ENCODE data around the gene P2RY14.

Gene P2RY14

DNA sequence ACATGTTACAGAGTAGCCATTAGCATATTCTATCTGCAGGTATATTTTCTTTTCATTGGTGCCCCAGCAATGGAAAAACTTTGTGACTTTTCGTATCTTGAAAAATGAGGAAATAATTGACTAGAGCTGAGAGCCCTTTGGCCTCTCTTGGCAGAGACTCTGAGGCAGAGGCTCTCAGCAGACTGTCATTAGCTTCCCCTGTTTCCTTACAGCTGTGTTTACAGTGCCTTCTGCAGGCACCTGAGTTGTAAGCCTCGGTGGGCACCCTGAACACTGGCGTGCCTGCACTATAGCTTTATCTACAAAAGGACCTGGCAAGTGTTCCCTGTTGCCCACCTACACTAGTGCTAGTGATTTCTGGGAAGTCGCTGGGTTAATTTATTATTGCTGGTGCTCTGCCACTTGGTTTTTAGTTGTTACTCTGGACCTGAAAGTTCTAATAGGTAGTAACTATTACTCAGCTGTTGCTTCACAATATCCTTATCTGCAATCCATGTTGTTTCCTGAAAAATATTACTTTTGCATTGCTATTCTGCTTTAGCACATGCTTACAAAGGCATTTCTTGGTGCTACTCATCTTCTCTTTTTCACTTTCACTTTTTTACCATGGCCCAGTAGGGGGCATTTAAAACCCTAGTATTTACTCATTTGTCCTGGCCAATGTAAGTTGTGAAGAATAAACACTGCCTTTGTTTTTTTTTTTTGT is 67.5 kb downstream of the P2RY14 start:
- no peak for DNase-seq

DNA sequence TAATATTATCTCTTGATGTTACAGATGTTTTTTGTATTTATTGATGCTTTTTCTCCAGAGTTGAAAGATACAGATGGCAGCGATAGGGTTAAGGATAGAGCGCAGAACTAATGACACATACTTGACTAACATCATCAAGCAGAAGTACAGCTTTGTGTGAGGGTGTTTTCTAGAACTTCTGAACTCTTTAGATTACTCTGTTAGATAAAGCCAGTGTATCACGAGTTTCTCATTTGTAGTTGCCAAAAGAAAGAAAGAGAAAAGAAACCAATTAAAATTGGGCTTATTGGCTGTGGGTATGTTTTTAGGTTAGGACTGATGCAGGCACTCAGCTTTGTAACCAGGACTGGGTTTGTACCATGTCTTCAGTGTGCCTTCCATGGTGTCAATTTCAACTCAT is 68.7 kb downstream of the P2RY14 start:
- DNase-seq: no peak

DNA sequence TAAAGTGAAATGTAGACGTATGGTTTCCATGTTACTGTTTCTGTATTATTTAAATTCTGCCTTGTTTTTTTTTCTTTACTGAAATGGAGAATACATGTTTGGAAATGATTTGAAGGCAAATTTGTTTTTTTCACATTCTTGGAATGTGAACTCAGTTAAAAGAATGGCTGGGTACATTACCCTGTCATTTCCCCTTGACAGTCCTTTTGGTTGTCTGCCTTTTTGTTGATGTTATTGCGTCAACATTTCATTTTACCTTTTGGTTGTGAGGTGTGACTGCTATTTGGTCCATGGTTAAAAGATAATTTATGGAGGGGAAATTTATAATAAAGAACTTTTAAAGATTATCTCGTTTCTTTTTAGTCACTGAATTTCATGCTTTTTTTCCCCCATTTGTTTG is 72.1 kb downstream of the P2RY14 start:
- DNase-seq: no peak

DNA sequence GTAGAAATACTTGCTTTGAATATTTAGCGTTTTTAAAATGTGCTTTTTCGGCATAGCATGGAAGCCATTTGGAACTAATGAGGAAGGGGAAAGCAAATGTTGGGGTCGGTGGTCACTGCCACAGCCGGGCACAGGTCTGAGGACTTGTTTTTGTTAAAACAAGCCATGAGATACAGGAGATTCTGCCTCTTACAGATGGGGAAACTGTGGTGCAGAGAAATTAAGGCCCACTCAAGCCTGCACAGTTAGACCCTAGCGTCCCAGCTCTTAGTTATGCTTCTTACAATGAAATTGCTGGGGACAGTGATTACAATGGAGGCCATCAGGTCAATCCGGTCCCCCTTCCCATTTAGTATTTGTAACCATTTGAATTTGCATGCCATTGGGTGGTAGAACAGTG is 72.9 kb downstream of the P2RY14 start:
- DNase-seq: no peak

DNA sequence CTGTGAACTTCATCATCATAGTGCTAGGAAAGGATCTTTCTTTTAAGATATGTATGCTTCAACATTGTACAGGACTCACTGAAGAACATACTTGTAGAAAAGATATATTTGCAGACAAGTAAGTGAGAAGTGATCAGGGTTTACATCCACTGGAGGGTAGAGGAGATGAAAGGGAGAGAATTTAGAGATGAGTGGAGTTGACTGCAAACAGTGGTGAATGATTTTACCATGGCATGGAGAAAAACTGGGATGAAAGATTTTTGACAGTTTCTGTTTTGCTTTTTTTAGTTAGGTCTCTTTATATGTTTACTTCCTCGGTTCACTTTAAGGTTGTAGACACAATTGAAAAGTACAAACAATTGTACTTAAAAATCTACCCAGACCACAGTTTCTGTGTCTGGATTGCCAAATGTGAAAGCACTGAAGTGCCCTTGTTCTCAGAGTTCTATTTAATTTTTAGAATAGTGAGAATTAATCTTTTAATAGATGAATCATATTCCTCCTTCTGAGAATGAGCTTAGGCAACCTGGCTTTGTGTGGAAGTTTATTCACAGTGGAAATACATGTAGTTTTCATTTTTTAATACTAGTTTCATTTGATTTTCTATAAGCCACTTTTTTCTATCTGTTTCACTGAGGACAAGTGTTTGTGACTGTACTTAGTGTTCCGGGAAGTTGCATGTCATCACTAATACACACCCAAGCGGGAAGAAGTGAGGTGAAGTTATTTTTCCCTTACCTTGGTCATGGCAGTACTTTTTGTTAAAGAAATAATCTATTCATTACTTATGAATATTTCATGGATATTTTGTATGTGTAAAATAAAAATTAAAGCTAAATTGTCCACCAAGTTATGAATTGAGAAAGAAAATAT is 73.6 kb downstream of the P2RY14 start:
- no peak for DNase-seq

DNA sequence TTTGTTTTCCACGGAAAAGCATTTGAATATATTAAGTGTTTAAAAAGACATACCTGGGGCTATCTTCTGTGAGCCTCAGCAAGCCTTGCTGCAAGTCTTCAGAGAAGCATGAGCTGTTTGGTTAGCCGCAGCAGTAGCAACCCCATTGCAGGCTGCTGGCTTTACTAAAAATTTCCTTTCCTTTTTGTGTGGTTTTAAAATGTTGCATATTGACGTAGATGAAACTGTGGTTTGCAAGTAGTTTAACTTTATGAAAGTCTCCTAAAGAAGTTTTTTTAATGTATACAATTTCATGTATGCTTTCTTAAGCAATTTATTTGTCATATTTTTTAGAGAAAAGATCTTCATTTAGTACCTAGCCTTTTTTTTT is 75.3 kb downstream of the P2RY14 start, which contains the start of gene GPR171:
Gene GPR171 (minus strand): TSS at position 166 of the 370 bp plus-strand sequence. CDS start 3,830 bp downstream, outside the sequence.
- DNase-seq: peak; percentile 47

DNA sequence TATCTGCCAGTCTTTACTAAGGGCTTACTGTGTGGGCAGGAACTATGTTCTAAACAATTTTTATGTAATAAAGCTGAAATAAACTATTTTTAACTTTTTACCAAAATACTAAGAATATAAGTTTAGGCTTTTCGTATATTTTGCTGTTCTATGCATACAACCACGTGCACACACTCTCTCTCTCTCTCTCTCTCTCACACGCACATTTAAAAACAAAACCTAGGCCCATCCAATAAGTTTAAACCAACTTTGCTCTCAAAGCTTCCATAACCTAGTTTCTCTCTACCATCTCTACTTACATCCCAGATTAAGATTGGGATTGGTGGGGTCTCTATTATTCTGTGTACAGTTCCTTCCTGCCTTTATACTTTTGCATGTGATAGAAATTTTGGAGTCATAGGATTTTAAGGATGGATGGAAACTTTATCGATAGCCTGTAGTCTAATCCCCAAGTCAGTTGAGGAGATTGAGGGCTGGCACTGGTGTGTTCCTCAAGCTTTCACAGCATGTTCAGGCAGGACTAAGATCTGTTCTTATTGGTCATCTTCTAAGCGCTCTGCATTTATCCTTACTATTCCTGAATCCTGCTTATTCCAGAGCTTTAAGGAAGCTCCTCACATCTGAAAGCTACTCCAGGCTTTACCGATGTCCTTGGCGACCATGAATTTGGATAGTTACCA is 77.2 kb downstream of the P2RY14 start:
- DNase-seq: no peak

DNA sequence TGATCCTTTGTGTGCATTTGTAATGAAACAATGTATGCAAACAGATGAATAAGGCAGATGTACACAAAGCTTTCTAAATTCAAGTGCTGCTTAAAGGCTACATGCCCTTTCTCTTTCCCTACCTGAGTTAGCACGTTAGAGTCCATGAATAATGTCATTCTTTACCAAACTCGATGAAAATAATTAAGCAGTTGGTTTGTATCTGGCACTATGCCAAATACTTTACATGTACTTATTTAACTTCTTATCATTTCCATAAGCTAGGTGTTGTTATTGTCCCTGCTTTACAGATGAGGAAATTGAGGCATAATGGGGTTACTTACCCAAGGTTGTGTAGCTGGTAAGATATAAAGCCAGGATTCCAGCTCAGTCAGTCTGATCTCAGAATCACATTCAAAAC is 77.8 kb downstream of the P2RY14 start:
- DNase-seq: no peak

DNA sequence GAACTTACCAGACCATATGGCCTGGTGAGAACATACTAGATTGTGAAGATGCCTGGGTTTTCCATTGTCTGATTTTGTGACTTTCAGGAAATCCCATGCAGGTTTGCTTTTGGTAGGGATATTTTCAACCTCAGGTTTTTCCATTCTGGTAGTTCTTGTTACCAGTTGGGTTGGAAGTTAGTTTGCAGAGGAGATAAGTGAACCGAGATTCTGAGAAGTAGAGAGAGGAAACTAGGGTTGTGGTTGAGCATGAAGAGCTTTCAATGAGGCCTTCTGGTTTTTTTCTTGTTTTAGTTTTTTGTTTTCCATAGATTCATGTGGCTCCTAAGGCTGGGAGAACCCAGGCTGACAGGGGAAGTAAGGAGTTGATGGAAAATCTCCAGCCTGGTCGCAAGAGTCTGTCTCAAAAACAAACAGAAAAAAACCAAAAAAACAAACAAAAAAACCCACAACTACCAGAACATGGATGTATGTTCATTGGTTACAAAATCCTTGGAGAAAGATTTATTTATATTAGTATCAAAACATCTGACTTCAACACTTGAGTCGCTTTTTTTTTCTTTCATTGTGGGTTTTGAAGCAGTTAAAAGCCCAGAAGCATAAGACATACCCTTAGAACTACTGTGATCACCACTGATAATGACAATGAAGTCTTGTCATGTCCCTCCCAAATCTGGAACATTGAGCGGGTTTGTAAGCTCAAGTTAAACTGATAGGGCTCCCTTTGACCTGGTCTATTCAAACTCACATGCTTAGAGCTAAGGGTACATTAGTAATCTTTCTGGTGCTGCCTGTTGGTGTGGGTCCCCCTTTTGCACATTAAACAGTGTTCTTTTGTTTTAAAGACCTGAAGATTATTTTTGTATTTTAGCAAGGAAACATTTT is 78.5 kb downstream of the P2RY14 start:
- DNase-seq: no peak

DNA sequence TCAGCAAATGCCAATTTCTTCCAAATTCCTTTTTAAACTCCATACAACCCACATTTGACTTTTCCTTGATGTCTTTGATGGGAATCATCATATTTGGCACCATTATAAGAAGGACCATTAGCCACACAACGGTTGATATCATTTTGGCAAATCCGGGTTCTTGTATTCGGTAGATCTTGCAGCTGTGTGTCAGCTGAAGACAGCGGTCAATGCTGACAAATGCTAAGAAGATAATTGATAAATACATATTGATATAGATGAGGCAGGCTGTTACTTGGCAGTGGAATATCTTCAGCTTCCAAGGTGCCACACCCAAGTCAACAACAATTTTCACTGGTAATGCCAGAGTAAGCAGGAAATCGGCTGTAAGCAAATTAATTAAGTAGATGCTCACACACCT is 79.5 kb downstream of the P2RY14 start:
- DNase-seq: no peak

DNA sequence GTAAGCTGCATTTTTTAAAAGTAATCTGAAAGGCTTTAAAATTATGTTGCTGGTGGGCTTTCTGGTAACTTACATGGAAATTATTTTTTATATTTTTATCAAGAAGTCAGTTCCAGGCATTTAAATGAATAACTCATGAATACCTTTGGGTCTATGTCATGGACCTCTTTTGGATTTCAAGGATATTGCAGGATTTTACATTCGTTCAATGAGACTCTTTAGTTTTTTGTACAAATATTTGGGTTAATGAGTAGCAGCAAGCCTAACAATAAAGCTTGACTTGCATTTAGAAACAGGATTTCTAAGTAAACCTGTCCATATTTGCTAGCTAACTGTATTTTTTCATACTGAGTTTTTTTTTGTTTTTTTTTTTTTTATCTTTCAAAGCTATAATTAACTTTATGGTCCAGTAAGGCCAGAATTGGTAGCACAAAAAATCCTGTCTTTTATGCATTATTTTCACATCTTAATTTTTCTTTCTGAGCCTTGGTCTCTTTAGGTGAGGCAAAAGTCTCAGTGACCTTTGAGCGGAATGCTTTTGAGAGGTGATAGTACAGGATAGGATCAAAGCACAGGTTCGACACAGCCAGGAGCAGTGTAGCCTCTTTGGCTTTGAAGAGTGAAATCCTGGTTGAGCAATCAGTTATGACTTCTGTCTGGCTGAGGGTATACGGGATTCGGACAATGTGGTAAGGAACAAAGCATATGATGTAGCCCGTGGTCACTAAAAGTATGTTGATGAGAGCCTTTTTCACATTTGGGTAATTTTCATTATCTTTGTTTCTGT is 80.2 kb downstream of the P2RY14 start:
- no peak for DNase-seq

DNA sequence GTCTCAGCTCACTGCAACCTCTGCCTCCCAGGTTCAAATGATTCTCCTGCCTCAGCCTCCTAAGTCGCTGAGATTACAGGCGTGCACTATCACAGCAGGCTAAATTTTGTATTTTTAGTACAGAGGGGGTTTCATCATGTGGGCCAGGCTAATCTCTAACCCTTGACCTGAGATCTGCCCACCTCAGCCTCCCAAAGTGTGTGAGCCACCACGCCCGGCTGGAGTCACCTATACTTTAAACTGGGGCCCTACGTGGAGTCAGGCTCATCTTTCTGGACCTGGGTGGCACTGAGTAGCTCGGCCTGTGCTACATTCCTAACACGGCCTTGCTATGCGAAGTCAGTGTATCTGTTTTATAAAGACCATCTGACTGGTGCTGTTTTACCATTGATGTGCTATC is 81.1 kb downstream of the P2RY14 start:
- DNase-seq: no peak

DNA sequence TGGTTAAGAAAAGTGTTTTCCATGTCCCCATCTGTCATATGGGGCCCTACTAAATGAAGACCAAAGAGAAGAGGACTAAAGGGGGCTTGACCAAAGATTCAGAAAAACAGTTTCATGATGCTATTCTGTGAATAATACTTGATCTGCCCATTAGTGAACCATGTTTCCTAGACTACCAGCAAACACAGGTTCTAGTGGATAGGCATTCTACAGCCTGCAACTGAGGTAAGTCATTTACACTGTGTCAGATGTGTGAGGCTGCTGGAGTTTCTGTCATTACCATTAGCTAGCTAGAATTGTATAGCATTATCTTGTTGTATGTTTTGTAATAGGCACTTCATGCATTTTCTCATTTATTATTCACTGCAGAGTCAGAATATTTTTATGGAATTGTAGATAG is 81.9 kb downstream of the P2RY14 start:
- DNase-seq: no peak

DNA sequence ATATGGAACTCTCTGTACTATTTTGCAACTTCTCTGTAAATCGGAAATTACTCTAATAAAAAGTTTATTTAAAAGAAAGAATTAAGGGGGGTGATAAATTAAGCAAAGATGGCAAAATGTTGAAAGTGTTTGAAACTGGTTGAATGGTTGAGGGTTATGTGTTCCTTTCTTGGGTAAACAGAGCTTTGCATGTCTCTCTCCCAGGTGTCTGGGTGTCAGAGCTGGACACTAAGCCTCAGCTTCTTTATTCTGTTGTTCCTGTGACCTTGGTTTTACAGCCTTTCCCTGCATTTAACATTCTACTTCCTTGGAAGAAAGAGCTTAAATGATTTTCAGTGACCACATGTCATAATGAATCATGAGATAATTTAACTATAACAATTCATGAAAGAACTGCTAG is 82.5 kb downstream of the P2RY14 start:
- no peak for DNase-seq

DNA sequence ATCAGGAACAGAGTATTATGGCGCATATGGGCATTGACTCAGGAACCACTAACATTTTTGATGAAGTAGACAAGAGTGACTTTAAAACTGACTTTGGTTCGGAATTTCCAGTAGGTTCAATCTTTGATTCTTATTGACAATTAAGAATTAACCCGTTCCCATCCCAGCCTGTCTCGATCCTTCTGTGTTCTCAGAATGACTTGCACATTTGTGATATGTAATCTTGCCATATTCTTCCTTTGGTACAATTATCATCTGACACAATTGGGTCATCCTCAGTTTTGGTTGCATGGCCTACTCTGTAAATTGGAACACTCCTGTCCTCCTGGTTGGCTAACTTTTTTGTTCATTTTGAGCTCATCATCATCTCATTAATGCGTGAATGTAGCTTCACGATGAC is 85.8 kb downstream of the P2RY14 start:
- DNase-seq: no peak

DNA sequence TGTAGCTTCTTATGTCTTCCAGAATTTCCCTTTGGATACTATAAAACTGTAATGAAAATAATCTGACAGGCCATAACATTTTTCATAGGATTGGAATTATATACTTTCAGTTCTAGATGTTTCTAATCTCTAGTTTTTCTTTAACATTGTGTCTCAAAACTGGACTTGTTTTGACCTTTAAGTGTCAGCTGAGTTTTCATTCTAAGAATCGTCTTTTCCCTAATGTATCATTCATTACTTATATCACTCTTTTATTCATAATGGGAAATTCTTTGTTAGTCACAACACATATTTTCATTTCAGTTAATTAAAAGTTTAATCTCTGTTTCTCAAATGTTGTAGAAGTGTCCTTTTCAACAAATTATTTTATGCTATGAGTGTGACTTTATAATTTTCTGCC is 87.2 kb downstream of the P2RY14 start:
- no peak for DNase-seq

DNA sequence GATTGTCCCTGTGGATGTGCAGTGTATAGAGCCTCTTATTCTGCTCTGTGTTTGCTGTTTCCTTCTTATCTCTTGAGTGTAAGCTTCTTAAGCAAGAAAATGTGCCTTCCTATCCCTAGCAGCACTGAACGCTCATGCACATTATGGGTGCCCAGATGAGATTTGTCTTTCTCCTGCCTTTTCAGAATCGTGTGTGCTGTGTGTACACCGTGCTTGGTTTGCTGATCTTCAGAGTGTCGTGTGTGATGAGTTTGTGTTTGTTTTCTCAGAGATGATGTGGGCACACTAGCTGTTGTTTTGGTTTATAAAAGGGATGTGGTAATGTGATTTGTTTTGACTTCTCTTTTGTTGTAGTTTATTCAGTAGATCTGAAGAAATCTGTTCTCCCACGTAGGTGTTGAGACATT is 95.1 kb downstream of the P2RY14 start:
- DNase-seq: no peak

DNA sequence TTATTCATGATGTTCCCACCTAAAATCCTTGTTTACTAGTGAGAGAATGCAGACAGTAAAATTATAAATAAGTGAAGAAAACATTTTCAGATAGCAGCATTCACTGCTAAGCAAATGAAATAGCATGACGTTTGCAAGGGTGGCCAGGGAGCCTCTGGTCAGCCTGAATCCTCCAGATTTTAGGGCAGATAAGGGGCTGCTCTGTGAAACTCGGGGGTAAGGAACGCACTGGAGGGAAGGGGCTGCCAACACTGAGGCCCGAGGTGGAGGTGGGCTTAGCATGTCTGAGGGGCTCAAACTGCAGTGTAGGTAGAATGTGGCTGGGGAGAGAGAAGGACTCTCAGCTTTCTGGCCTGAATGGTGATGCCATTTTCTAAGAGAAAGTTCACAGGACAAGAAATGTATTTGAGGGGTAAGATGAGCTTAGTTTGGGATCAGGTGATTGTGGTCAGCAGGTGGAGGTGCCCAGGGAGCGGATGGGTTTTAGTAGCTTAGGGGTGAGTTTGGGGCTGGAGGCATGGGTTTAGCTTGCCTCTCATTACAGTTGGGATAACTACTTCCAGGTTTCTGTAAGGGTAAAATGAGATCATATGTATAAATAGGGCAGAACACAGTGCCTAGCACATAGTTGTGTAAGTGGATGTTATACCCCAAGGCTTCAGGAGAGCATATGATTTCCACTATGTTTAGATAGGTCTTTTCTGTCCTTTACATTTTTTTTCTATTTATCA is 95.8 kb downstream of the P2RY14 start:
- no peak for DNase-seq

DNA sequence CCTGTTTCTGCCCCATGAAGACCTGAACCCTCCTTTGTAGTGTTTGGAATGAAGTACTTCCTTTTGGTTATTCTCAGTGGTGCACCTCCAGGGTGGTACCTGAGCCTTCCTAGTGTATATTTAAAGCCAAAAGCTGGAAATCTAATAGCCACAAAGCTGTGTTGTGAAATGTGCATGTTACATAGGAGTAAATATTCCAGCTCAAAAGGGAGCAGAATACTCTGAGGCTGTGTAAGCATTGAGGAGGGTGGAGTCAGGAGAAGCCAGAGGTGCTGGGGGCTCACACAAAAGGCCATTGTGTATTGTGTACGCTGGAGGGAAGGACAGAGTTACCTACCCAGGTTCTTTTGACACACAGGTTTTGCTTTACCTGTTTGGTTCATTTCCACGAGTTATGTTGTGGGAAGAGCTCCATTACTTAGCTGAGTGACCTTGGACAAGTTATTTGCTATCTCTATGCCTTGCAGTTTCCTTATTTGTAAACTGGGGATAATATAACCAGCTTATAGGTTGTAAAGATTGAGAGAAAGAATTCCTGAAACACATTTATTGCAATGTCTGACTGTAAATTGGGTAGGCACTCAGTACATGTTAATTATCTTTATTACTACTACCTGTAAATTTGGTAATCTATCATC is 100.0 kb downstream of the P2RY14 start:
- no peak for DNase-seq

DNA sequence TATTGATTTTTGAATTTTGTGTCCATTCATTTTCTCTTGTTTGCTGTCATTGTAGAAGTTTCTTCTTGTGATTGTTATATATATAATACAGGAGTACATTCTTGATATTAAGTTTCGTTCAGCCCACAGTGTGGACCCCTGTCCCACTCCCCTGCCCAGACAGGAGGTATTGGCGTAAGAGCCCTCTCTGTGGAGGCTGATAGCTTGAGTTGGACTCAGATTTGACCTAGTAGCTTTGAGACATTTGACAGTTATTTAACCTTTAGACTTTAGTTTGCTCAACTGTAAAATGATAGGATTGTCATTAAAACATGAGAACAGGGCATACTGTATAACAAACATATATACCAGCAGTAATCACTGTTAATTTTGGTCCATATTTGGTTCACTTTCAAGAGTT is 102.4 kb downstream of the P2RY14 start:
- DNase-seq: no peak

DNA sequence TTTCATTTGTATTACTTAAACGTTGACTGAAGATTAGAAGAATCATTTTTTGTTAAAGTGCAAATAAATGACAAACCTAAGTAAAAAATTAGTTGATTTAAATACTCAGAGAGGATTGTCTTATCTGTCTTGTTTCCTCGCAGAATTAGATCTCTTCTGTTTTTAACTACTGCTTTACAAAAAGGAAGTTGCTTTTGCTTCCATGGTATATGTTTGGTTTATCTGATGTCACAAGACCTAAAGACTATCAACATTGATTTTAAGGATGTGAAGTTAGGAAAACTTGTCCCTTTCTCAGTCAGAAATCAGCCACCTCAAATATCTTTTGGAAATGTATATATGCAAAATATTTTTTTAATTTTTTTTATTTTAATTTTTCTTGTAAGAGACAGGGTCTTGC is 104.0 kb downstream of the P2RY14 start:
- DNase-seq: no peak

Data from effector CD4-positive, alpha-beta T cell (primary cell).